GM19452 (cell line): ENCODE results near the gene ZNF646.
"Not testable (repeated sequence)": the region's sequence is repeated elsewhere in the genome, so short reads cannot be mapped to it uniquely, and the experiment has no call there.

ENCODE experiments used
- ATAC-seq: cut with Tn5 transposase; IDR thresholded peaks from one replicate; pipeline ENCODE4 v1.9.1; 2021; ENCODE audit not compliant: unreplicated experiment

Gene ZNF646

GRCh38 chr16:31084584-31085302 is 10.5 kb downstream of the ZNF646 start:
- ATAC-seq, result no peak

- ATAC-seq, result no peak
Observed at GRCh38 chr16:31085411-31085810, 11.2 kb downstream of the ZNF646 start.

GRCh38 chr16:31085873-31086628 is 11.8 kb downstream of the ZNF646 start:
- no peak for ATAC-seq

- no peak for ATAC-seq
Observed at GRCh38 chr16:31086629-31086906, 12.3 kb downstream of the ZNF646 start.

- ATAC-seq, result no peak
Observed at GRCh38 chr16:31087481-31087880, 13.3 kb downstream of the ZNF646 start.

- no peak for ATAC-seq
Observed at GRCh38 chr16:31087971-31088370, 13.7 kb downstream of the ZNF646 start.

- no peak for ATAC-seq
Observed at GRCh38 chr16:31088459-31089183, 14.4 kb downstream of the ZNF646 start, which contains the start of gene PRSS53. PRSS53 (minus strand) TSS chr16:31088943; CDS start chr16:31088809, 134 bp downstream.

GRCh38 chr16:31089199-31089598 is 15.0 kb downstream of the ZNF646 start:
- ATAC-seq, result no peak

- ATAC-seq, result no peak
Observed at GRCh38 chr16:31090540-31090939, 16.3 kb downstream of the ZNF646 start.

- no peak for ATAC-seq
Observed at GRCh38 chr16:31092330-31092729, 18.1 kb downstream of the ZNF646 start.

GRCh38 chr16:31093132-31093703 is 19.0 kb downstream of the ZNF646 start:
- ATAC-seq, result no peak

GRCh38 chr16:31094088-31094423 is 19.8 kb downstream of the ZNF646 start:
- no peak for ATAC-seq

GRCh38 chr16:31094424-31095120 is 20.4 kb downstream of the ZNF646 start, which contains the start of gene VKORC1:
VKORC1 (minus strand) TSS chr16:31094797; CDS start chr16:31094729, 68 bp downstream.
- ATAC-seq, result peak; percentile 83

GRCh38 chr16:31099860-31100638 is 25.8 kb downstream of the ZNF646 start:
- ATAC-seq, result no peak

GRCh38 chr16:31100876-31101641 is 26.8 kb downstream of the ZNF646 start:
- not testable (repeated sequence) for ATAC-seq

- ATAC-seq, result no peak
Observed at GRCh38 chr16:31105677-31106213, 31.5 kb downstream of the ZNF646 start.

GRCh38 chr16:31106509-31107464 is 32.6 kb downstream of the ZNF646 start:
- no peak for ATAC-seq

- ATAC-seq, result peak; percentile 49
Observed at GRCh38 chr16:31107465-31107867, 33.2 kb downstream of the ZNF646 start.
